IPS-NIHi7 (cell line): ENCODE measurements around the gene RNU6-7.

ENCODE experiments used
- DNase-seq: peaks from one replicate; pipeline ENCODE4 v3.0.0; 2012; ENCODE audit warnings: mixed read lengths; ENCODE audit errors: extremely low spot score

The RNU6-7 gene

DNA sequence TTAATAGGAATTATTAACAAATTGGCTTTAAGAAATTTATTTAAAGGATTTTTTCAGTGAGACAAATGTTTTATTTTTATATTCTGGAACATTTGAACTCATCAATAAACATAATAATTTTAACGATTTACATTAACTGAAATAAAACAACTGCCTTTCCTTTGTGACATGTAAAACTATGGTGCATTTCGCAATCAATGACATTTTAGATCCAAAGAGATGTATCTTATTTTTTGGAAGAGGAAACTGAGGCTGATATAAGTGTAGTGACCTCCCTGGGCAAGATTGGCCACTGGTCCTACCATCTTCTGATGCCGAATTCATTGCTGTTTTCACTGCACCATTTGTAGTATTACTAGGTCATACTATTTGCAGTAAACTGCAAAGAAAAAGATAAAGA lies 3.7 kb downstream of the RNU6-7 start:
- no peak for DNase-seq

DNA sequence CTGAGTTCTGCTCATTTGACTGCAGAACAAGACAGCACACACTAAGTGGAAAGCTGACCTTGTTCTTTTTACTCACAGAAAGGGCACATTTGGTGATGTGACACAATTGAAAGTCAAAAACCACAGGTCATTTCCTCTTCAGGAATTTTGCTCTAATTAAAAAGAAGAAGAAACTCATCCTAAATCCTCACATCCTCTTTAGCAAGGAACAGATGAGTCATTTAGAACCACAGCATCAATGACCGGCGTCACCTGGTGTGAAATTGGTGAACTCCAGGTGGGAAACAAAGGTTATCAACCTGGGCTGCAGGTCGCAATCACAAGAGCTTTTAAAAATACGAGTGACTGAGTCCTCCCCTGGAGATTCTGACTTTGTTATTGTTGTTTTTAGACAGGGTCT lies 4.1 kb downstream of the RNU6-7 start:
- peak; percentile 21 for DNase-seq

DNA sequence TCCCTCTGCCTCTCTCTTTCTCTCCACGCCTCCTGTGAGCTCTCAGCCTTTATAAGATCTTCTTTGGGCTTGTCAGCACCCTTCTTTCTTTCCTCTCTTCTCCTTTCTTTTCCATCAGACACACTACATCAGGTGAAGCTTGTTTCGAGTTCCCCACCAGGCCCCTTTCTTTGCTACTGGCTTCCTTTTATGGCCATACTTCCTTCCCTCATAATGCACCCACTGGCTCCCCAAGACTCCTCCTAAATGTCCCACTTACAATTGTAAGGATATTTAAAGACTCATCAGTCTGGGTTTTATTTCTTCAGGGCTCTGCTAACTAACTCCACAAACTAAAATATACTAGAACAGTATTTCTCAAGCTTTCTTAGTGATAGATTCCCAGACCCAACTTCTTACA lies 4.7 kb downstream of the RNU6-7 start:
- DNase-seq = no peak

DNA sequence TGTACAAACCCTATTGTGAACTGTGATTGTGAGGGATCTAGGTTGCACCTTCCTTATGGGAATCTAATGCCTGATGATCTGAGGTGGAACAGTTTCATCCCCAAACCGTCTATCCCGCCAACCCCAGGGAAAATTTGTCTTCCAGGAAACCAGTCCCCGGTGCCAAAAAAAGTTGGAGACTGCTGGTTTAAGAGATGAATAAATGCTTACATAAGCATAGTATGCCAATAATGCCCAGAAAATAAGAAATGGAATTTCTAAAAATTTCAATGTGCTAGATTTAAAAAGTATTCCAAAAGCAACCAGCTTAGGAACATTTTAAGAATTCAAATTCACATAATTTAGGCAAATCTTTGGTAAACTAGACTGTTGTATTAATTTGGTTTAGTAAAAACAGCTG lies 6.6 kb downstream of the RNU6-7 start:
- DNase-seq = no peak

DNA sequence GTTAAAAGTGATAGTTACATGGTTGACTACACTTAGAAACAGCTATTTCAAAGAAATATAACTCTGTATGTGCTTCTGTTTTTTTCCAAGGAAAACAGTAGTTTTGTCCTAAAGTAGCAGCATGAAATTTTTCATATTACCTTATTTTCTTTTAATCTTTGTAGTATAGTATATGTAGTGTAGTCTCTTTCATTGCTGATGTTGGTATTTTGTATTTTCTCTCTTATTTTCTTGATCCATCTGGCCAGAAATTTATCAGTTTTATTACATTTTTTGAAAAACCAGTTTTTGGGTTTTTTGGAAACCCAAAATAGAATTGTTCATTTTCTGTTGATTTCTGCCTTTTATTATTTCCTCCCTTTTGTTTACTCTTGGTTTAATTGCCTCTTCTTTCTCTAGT lies 7.6 kb downstream of the RNU6-7 start:
- no peak for DNase-seq

DNA sequence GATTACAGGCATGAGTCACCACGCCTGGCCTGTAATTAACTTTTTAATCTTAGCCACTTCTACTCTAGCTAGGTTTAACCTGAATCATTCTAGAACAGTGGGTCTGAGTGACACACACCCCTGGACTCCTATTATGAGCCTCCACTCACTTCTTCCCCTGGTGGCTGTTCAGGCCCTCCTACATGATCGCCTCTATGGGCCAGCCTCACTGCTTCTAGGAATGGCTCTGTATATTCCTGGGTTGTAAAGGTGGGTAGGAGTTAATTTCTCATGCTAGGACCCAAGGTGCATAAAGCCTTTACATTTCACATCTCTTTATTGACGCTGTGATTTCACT lies 9.2 kb downstream of the RNU6-7 start:
- DNase-seq = no peak

DNA sequence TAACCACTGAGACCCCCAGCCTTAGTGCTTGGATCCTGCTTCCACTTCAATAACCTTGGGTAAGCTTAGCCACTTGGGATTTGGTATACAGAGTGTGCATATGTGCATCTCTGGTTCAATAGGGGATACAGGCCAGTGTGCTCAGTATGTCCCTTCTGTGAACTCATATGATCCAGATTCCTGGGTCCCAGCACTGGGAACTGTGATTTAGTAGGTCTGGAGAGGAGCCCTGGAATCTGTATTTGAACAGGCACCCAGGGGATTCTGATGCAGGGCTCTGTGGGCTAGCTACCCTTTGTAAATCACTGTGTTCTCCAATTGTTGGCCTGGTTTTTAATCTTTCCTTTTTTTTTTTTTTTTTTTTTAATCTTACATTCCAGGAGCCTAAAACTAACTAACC lies 11.0 kb downstream of the RNU6-7 start:
- DNase-seq = no peak

DNA sequence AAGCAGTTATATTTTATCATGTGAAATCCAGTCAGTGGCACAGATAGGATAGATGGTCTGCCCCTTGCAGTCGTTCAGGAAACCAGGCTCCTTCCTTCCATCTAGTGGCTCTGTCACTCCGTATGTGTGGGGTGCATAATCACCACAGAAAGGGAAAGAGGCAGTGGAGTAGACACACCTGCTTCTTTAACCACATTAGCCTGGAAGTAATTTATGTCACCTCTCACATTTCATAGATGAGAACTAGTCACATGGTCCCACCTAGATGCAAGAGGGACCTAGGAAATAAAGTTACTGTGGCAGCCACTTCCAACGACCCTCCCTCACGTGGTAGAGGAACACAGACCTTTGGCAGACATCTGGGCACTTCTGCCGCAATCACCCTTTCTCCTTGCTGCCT lies 15.5 kb downstream of the RNU6-7 start:
- no peak for DNase-seq

DNA sequence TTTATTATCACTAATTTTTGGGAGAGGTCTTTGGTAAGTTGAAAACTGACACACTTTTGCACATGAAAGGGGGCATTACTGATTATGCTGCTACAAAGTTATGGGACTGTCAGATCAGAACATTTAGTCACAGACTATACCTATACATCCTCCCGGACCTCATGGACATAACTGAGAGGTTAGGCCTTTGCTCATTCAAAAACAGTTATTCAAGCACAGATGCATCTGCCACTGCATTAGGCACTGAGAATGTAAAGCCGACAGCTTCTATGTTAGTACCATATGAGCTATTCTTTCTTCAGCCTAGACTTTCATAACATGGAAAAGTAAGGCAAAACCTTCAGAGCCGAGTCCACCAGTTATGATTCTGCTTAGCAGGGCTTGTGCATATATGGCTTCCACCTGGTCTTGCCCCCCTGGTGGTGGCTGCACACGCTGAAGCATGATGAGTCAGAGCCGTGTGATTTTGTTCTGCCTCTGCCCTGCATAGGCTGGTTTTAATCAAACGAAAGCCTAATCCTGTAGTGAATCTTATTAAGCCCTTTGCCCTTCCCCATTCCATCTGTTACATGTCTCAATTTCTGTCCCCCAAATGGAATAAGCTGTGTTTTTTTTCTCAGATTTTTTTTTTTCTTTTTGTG lies 23.0 kb downstream of the RNU6-7 start:
- DNase-seq = peak; percentile 26

DNA sequence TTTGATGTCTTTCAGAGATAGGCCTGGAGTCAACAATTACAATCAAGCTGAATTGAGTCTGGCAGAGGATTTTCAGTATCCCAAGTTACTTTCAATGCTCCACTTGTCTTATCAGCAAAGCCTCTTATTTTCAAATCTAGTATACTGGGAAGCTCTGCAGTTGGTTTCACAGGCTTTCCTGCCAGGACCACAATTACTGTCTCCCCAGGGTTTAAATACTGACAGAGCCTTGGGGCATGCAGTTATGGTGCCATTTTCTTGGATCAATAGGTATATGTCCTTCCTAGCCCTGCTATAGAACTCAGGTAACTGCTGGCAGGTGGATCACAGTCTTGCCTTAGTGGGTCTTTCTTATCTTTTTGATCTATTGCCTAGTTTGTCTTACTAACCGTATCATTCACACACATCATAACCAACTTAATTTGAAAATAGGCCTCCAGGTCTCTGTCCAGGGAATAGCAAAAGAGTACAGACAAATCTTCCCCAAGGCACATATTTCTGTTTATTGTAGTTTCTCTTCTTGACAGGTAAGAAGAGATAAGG lies 23.6 kb downstream of the RNU6-7 start:
- no peak for DNase-seq

DNA sequence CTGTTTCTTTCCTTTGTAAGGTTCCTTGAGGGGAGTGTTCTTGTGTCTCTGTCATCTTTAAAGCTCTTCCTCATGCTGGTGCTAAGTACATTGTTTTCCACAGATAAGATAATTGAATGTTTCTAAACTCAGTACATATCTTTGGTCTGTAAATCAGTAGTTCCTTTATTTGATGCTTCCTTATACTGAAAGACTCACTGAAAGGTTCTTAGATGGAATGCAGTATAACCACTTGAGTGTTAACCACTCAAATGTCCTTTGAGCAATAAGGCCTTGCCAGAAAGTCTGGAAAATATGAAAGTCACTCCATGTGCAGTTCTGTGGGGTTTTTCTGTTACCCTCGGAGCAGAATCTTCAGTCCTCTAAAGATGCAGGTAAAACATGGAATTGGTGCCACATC lies 24.2 kb downstream of the RNU6-7 start:
- DNase-seq = no peak

DNA sequence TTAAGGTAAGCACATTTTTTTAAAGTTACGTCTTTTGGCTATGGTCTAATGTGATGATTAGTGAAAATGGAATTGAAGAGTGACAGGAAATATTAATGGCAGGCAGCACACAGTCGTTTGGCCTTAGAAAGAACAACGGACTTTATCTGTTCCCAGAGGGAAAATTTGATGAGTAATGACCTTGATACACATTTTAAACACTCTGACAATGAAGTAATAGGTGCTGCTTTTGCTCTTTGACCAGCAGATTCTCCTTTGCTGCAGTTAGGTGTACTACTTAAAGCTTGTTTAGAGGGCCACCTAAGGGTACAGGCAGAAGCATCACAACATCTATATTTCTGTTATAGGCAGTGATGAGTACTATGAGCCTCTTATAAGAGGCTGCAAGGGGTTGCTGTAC lies 28.3 kb downstream of the RNU6-7 start:
- no peak for DNase-seq

DNA sequence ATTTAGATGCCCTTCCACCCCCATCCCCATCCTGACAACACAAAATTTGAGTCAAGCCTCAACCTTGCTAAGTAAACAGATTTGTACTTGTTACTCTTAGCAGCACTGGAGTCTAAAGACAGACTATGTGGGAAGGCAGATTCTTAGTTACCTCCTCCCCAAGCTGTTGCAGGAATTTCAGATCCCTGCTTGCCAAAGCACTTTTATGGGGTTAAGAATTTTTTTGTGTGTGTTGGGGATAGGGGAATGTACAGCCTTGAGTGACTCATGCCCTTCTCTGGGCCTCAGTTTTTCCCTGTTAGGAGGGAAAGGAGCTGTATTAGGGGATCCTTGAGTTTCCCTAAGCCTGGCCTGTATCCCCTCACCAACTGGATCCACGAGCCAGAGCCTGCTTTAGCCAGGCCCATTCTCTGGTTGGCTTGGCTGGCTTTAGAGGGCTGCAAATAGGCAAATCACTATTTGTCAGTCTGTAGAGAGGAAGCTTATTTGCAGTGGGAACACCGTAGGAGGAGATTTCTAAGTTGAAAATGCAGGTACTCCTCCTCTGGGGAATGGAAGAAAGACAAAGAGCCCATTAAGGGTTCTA lies 28.9 kb downstream of the RNU6-7 start:
- no peak for DNase-seq

DNA sequence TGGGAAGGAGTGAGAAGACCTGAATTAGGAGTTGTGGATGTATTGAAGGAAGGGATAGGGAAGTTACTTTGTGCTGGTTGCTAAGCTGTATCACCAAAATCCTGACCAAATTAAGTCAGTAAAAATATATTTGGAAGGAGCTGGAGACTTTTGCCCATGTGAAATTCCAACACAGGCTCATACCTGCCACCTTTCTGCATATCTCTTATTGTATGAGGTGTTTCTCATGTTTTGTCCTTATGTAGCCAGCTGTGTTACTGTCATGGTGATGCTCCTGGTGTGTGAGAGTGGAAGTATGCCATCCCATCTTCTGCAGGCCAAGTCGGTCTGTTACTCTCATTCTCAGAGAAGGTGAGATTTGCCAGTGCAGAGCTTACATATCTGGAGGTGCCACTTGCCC lies 30.6 kb downstream of the RNU6-7 start:
- DNase-seq = no peak

DNA sequence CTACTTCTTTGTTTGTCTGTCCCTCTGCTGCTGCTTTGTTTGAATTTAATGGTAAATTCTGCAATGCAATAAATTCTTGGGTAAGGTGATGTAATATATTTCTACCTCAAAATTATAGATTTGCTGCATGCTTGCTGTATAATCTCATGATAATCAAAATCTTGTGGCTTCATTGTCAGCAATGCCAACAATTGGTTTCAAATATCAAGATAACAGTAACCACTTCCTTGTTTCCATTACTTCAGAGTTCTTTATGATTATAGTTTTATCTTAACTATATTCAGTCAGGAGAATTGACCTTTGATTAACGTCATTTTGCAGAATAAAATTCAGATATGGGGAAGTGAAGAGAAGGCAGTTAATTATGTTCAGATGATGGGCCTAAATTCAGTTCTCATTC lies 31.4 kb downstream of the RNU6-7 start:
- no peak for DNase-seq

DNA sequence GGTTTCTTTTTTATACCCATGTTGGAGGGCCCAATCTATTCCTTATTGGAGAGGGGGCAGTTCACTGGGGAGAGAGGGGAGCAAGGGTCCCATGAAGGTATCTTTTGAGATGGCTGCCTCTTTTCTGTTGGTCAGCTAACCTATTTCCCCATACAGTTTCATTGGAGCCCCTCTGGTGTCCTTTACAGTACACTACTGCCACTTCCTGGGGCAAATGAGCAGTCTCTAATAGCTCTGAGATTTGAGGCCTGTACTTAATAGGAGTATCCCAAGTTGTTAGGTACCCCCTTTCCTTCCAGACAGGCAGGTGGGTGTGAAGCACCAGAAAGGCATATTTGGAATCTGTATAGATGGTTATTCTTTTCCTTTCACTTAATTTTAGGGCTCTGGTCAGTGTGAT lies 42.6 kb downstream of the RNU6-7 start:
- no peak for DNase-seq

DNA sequence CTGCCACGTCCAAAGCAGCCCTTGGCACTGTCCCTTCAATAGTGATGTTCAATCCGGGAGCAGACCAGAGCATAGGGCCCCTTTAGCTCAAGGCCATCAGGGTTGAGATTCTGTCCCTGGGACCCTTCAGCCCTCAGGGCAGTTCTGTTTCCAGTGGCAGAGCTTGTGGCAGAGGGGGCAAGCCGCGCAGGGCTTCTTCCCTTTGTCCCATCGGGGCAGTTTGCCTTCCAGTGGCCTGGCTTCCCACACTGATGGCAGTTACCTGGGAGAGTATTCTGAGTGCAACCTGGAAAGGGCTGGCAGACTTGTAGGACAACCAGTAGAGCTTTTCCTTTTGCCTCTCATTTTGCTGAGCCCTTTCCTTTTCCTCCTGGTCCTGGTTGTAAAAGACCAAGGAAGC lies 44.9 kb downstream of the RNU6-7 start:
- no peak for DNase-seq

DNA sequence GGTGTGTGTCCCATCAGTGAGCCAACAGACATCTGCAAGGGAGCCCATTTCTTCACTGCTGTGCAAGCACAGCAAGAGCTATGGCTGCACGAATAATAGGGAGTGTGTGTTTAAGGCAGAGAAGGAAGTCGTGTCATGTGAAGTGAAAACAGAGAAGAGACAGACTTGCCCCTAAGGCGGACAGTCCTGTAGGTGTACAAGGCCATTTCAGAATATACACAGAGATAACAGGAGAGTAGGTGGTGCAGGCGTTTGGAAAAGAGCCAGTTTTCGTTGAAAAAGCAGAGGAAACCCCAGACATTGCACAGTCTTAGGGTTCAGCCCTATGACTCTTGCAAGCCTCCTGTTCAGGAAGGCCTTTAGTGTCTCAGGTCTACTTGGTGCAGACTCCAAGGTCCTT lies 47.5 kb downstream of the RNU6-7 start:
- no peak for DNase-seq

DNA sequence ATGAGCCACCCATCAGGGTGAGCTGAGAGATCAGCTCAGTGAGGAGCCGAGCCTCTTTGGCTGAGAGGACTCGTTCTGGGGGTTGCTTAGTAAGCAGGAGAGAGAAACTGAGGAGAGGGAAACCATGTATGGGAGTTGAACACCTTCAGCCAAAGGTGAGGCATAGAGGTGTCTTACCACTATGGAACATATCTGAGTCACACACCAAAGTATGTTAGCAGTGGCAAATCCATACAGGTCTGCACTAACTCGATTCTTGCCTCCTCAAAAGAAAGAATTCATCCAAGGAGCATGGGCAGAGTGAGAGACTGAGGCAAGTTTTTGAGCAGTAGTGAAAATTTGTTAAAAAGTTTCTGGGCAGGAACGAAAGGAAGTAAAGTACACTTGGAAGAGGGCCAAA lies 47.9 kb downstream of the RNU6-7 start:
- no peak for DNase-seq

DNA sequence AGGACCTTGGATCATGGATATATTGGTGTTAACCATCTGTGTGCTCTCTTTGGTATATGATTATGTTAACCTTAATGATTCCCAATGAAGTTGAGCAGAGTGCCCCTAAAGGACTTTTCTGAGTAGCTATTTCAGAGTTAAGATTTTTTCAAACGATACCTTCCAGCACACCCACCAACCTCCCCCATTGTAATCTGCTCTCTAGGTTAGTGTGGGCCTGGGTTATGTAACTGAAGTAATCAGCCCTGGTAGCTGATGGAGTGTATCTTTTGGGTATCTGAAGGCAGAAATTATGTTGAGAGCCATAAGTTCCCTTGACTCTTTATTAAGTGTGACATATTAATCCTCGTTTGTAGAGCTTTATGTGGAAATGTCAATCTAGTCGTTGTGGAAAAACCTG lies 48.8 kb downstream of the RNU6-7 start:
- DNase-seq = no peak

DNA sequence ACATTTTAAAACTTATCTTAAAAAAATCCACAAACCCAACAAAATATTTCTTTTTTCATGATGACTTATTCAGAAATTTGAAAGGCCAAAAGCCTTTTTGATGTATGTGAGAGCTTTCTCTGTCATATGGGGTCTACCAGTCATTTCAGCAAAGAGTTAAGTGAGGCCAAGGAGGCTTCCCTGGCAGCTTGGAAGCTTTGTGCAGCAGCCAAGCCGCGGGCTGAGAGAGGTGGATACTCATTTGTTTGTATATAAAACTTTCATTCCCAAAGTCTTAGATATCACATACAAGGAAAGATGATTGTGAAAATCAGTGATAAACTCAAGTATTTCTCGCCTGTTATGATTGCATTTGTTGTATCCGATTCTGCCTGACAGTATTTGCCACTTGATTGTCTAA lies 49.7 kb downstream of the RNU6-7 start:
- no peak for DNase-seq
